NCI-H2227 (cell line): ENCODE results near the gene GPR132.
"Not testable (repeated sequence)": the region's sequence is repeated elsewhere in the genome, so short reads cannot be mapped to it uniquely, and the experiment has no call there.

Experiments
- DNase-seq: peaks from one replicate; lab custom pipeline; 2025; ENCODE audit not compliant: unreplicated experiment; lab: John Stamatoyannopoulos, UW

GPR132 gene

GRCh38 chr14:105045710-105046326 is 19.4 kb downstream of the GPR132 start:
- DNase-seq = peak; percentile 91

GRCh38 chr14:105043641-105044040 is 21.6 kb downstream of the GPR132 start:
- DNase-seq = no peak

GRCh38 chr14:105042813-105043212 is 22.4 kb downstream of the GPR132 start:
- no peak for DNase-seq

GRCh38 chr14:105041841-105042765 is 23.1 kb downstream of the GPR132 start:
- DNase-seq = no peak

- DNase-seq = no peak
Observed at GRCh38 chr14:105039458-105040205, 25.6 kb downstream of the GPR132 start.

- DNase-seq = not testable (repeated sequence)
Observed at GRCh38 chr14:105035616-105036015, 29.6 kb downstream of the GPR132 start.

GRCh38 chr14:105034315-105035039 is 30.8 kb downstream of the GPR132 start:
- DNase-seq = no peak

GRCh38 chr14:105033412-105033900 is 31.8 kb downstream of the GPR132 start:
- DNase-seq = not testable (repeated sequence)

GRCh38 chr14:105032451-105032901 is 32.8 kb downstream of the GPR132 start:
- not testable (repeated sequence) for DNase-seq

DNA sequence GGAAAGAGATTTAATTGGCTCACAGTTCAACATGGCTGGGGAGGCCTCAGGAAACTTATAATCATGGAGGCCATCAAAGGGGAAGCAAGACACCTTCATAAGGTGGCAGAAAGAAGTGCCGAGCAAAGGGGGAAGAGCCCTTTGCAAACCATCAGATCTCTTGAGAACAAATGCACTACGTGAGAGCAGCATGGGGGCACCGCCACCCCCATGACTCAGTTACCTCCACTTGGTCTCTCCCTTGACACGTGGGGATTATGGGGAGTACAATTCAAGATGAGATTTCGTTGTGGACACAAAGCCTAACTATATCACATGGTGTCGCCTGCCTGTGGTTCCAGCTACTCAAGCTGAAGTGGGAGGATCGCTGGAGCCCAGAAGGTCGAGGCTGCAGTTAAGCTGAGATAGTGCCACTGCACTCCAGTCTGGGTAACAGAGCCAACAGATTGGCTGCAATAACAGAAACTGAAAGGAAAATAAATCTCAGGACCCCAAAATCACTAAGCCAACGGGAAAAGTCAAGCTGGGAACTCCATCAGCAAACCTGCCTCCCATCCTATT is 34.3 kb downstream of the GPR132 start:
- no peak for DNase-seq

DNA sequence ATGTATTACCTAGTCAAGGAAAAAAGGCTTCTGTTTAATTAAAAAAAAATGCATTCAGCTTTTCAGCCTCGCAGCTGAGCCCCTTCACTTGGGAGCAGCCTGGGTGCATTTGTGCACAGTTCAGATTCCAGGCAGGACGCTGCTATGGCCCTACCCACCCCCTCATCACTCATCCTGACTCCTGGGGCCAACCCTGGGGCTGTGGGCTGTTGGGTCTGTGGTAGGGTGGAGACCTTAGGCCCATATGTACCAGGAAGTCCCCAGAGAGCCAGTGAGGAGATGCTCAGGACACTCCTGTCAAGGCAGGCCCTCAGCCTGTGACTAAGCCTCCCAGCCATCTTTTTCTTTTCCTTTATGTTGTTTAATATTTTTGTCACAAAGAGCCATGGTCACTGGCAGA is 35.0 kb downstream of the GPR132 start:
- no peak for DNase-seq

- no peak for DNase-seq
Observed at GRCh38 chr14:105029402-105029801, 35.8 kb downstream of the GPR132 start.

GRCh38 chr14:105028251-105028927 is 36.8 kb downstream of the GPR132 start:
- DNase-seq = no peak

GRCh38 chr14:105027718-105028117 is 37.5 kb downstream of the GPR132 start:
- not testable (repeated sequence) for DNase-seq

DNA sequence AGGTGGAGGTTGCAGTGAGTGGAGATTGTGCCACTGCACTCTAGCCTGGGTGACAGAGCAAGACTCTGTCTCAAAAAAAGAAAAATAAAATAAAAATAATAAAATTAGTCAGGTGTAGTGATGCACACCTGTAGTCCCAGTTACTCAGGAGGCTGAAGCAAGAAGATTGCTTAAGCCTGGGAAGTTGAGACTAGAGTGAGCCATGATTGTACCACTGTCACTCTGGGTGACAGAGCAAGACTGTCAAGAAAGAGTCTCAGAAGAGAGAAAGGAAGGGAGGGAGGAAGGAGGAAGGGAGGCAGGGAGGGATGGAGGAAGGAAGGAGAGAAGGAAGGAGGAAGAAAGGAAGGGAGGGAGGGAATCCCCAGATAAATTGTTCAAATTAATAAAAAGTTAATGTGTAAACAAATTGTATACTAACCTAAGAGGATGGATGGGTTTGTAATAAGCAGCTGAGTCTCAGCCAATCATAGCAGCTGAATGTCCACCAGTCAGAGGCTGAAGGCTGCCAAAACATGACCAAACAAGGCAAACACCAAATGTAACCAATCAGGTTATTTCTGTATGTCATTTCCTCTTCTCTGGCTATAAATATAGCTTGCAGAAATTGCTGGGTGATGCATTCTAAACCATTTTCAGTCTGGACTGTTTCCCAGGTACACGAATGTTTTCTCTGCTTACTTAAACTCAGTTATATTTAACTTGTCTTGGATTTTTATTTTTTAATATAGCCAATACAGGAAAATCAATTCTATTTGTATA is 38.2 kb downstream of the GPR132 start:
- no peak for DNase-seq

DNA sequence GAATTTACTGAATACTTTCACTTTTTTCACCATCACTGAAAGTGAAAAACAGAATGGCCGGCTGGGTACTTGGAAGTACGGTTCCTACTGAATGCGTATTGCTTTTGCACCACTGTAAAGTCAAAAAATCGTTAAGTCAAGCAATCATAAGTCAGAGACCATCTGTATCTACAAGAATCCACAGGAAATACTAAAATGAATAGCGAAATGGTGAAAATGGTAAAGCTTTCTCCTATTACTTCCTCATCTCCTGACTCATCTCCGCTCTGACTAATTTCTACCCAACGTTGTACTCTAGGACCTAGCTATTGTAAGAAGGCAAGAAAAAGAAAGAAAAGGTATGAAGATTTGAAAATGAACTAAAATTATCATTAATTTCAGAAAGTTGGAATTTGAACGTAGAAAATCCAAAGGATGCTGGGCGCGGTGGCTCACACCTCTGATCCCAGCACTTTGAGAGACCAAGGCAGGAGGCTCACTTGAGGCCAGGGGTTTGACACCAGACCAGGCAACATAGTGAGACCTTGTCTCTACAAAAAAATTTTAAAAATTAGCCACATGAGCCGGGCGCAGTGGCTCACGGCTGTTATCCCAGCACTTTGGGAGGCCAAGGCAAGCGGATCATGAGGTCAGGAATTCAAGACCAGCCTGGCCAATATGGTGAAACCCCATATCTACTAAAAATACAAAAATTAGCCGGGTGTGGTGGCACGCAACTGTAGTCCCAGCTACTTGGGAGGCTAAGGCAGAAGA is 39.0 kb downstream of the GPR132 start:
- no peak for DNase-seq

- DNase-seq = no peak
Observed at GRCh38 chr14:105025429-105025828, 39.8 kb downstream of the GPR132 start.

- DNase-seq = no peak
Observed at GRCh38 chr14:105023791-105024480, 41.3 kb downstream of the GPR132 start.
